HG03575 (cell line): Measurements from ENCODE around the gene ATG7.
"Not testable (repeated sequence)": the region's sequence is repeated elsewhere in the genome, so short reads cannot be mapped to it uniquely, and the experiment has no call there.

Experiments used
- ATAC-seq: cut with Tn5 transposase; IDR thresholded peaks from one replicate; pipeline ENCODE4 v1.9.1; 2021; ENCODE audit not compliant: unreplicated experiment, insufficient number of reproducible peaks, low FRiP score; ENCODE audit errors: extremely low read depth

ATG7 gene

GRCh38 chr3:11475324-11475723, 203.1 kb downstream of the ATG7 start:
- no peak for ATAC-seq

DNA sequence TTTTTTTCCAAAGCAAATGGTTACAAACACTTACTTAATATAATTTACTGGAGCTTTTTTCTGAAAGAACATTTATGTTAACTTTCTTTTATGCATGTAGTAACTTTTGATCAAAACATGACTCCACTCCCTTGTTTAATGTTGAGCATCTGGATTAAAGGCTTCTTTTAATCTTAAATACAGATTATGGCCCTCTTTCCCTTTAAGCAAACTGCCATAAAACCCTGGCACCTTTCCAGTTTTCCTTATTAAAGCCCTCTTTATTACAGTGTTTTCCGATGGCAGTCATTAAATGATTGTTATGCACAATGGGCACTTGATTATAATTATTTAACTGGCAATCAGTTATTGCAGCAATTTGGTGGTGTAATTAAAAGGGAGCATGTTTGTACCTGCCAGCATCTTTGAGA, 204.5 kb downstream of the ATG7 start:
- no peak for ATAC-seq

GRCh38 chr3:11477407-11477911, 205.3 kb downstream of the ATG7 start:
- ATAC-seq, result no peak

DNA sequence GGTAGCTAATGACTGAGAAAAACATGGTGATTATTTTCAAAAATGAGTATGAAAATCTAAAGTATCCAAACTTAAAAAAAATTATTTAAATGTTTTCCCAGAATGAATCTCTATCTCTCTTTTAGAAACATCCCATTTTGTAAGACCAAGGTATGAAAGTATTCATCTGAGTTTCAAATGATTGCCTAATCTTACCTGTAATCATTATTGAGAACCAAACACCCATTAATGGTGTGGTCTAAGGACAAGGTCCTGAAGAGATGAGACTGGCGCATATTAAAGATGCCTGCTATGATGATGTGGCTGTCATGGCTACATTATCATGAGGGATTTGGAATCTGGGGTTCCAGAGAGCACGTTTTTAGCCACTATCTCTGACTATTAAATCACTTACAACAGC, 206.0 kb downstream of the ATG7 start:
- no peak for ATAC-seq

DNA sequence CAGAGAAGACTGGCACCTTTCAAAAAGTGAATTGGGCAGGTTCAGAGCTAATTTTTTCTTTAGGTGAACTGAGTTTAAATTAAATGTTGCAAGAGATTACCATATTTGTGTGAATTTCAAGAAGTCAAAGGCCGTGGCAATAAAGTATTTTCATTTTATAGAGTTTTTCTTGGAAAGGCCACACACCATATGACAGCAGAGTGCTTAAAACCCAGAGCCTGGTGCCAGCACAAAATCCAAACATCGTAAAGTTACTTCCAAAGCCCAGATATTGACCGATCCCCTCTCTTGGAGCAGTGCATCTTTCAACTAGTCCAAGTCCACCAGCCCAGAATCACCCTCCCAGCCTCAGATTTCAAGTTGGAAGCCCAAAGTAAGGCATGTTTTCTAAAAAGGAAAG, 207.0 kb downstream of the ATG7 start:
- ATAC-seq, result no peak

DNA sequence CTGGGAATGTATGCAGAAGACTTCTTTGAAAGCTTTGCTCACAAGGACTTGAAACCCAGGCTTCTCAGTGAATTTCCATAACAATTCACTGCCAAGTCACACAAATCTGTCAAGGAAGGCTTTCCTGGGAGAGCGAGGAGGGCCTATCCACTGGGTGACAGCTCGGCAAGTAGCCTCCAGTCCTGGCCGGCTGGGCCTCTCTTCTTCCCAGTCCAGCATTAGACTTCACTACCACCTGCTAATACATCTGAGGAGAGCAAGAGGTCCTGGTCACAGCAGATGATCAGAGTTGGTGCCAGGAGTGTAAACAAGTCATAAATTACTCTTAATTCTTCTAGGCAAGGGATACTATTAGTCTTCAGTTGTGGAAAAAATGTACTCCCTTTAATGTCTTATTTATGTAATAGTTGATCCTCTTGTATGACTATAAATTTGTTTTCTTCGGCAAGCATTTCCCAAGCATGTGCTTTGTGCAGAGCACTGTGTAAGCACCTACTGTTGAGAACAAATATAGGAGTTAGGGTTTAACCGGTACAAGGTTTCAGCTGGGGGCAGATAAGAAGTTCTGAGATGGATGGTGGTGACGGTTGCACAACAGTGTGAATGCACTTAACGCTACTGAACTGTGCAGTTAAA, 208.6 kb downstream of the ATG7 start:
- no peak for ATAC-seq

DNA sequence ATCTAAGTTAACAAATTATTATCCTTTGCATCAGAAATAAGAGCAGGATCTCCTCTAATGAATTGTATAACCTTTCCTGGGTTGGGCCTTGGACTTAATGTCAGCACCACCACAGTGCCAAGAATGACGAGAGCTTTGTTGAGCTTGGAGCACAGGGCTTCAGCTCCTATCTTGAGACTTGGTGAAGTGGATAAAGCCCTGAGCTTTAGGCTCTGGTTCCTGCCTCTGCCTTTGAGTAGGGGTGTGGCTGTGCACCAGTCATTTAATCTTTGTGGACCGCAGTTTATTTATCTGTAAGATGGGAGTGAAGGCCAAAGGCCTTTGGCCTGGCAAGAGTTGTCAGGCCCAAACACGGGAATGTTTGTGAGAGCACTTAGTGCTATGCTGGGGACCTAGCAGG, 209.4 kb downstream of the ATG7 start:
- ATAC-seq, result no peak

GRCh38 chr3:11482021-11482420, 209.8 kb downstream of the ATG7 start:
- ATAC-seq, result no peak

- not testable (repeated sequence) for ATAC-seq
Measured at GRCh38 chr3:11488356-11488755, 216.2 kb downstream of the ATG7 start.

DNA sequence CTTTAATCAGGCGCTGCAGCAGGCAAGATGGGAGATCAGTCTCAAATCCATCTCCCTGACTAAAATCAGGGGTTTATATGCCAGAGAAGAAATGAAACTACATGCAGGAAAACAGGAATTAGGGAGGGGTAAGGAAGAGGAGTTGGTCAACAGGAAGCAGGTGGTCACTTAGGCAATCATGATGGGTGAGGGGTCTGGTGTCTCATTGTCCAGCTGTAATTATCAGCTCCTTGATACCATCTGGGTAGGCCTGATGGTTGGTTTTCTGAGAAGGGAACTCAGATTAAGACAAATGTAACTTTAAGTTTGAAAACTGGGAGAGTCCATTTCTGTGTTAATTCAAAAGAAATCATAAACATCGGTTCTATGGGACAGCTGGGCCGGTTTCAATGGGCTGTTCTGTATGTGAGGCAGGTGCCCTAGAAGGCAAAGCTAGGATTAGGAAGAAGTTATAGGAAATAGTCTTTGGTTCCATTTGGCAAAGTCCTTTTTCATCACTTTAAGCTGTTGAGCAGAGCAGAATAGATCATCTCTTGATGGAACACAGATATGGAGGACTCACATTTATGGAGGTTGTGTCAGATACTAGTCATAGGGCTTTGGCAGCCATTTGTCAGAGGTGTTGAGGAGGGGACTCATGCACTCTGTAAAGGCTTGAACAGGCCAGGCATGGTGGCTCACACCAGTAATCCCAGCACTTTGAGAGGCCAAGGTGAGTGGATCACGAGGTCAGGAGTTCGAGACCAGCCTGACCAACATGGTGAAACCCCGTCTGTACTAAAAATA, 222.1 kb downstream of the ATG7 start:
- no peak for ATAC-seq

DNA sequence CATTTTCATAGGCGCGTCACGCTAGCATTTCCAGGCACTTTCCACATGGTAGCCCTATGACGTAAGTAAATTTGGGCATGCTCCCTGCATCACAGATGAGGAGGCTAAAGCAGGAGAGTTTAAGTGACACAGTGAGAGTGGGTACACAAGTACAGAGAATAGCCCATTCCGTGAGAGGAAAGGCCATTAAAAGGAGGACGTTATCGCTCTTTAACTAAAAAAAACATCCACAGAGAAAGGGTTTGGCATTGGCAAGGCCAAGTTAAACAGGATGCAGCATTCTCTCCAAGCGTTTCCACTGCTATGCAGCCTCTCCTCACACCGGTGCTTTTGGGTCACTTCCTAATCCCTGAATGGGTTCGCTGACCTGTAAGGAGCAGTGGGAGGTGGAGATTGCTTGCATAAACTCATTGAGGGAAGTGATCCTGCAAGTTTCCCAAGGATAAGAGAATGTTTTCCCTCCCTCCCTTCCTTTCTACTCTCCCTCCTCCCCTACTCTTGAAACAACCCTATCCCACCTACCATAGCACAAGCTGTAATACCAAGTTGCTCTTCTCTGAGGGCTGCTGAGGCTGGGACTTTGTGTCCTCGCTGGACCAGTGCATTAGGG, 223.9 kb downstream of the ATG7 start:
- ATAC-seq, result no peak

DNA sequence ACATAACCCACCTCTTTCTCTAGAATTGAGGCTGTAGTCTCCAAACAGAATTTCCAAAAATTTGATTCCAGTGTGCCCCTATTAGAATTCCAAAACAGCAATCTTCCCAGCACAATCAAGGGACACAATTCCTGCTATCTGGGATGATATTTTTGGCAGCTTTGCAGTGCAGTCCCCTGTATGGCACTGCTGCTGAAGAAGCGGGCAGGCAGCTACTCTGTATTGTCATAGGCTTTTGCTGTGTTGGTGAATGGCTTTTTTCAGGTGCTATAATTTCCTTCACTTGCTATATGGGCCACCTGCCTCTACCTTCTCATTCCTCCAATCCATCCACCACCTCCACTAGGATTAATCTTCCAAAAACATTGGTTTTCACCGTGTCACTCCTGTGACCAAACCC, 226.0 kb downstream of the ATG7 start:
- no peak for ATAC-seq

- no peak for ATAC-seq
Measured at GRCh38 chr3:11498646-11499045, 226.4 kb downstream of the ATG7 start.

- no peak for ATAC-seq
Measured at GRCh38 chr3:11499144-11499543, 226.9 kb downstream of the ATG7 start.

- ATAC-seq, result not testable (repeated sequence)
Measured at GRCh38 chr3:11502413-11502812, 230.2 kb downstream of the ATG7 start.

DNA sequence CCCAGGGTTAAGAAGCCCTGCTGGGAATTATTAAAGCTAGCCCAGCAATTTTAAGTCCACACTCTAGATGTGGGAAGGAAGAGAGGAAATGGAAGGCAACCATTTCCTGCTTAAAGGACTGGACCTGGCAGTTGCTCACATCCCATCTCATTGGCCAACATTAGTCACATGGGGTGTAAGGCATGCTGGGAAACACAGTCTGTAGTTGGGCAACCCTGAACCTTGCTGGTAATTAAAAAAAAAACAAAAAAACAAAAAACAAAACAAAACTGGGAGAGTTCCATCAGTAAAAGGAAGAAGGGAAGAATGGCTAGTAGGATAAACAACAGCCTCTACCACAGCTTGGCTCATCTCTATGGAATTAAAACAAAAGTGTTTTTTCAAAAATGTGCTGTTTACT, 235.5 kb downstream of the ATG7 start:
- ATAC-seq, result no peak

GRCh38 chr3:11508346-11509172, 236.4 kb downstream of the ATG7 start:
- no peak for ATAC-seq

- no peak for ATAC-seq
Measured at GRCh38 chr3:11509173-11510000, 237.2 kb downstream of the ATG7 start.

GRCh38 chr3:11510001-11510340, 237.8 kb downstream of the ATG7 start:
- ATAC-seq, result no peak
